GM18505 (cell line): ENCODE data around the gene PRR3.
A peak's percentile ranks its signal among the peaks of the same experiment; 100 is the strongest.
"Not testable (repeated sequence)": the region's sequence is repeated elsewhere in the genome, so short reads cannot be mapped to it uniquely, and the experiment has no call there.

Experiments used
- ATAC-seq: cut with Tn5 transposase; IDR thresholded peaks from one replicate; pipeline ENCODE4 v1.9.1; 2021; ENCODE audit not compliant: unreplicated experiment
- POLR2A ChIP-seq: IDR thresholded peaks from 4 replicates; pipeline ENCODE4 v1.6.1; 2011; ENCODE audit warnings: borderline replicate concordance; ENCODE audit not compliant: insufficient read depth, insufficient read length; ENCODE audit errors: extremely low read depth

The PRR3 gene

DNA sequence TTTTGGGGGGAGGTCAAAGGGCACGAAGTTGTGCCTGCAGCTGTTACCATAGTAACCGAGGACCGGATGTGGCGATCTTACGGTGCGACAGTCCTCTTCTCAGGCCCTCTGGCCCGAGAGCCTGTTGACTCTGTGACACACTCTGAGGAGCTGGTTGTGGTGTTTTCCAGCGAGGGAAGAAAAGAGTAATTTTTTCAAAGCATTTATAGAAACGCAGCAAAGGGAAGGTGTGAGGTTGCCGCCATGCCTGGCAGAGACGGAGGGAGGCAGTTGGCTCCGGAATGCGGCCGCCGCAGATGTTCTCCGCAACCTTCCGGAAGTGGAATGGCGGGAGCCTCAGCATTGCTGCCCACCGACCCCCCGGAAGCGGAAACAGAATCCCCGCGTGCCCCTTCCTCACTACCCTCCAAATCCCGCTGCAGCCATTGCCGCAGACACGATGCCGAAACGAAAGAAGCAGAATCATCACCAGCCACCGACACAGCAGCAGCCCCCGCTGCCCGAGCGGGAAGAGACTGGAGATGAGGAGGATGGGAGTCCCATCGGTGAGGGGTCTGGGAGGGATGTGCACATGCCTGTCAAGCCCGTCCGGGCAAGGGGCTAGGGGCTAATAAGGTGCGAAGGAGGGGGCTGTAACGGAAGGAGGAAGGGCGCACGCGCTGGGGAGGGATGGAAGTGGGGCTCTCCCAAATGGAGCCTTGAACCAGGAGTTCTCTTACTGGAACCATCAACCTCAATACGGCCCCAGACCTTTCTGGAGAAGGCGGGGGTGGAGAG lies at the start of gene PRR3:
PRR3 (plus strand) TSS at position 390 of the 777 bp plus-strand sequence; CDS start at position 440, 50 bp downstream.
- peak; percentile 55 for TF ChIP-seq POLR2A
- peak; percentile 56 for ATAC-seq

DNA sequence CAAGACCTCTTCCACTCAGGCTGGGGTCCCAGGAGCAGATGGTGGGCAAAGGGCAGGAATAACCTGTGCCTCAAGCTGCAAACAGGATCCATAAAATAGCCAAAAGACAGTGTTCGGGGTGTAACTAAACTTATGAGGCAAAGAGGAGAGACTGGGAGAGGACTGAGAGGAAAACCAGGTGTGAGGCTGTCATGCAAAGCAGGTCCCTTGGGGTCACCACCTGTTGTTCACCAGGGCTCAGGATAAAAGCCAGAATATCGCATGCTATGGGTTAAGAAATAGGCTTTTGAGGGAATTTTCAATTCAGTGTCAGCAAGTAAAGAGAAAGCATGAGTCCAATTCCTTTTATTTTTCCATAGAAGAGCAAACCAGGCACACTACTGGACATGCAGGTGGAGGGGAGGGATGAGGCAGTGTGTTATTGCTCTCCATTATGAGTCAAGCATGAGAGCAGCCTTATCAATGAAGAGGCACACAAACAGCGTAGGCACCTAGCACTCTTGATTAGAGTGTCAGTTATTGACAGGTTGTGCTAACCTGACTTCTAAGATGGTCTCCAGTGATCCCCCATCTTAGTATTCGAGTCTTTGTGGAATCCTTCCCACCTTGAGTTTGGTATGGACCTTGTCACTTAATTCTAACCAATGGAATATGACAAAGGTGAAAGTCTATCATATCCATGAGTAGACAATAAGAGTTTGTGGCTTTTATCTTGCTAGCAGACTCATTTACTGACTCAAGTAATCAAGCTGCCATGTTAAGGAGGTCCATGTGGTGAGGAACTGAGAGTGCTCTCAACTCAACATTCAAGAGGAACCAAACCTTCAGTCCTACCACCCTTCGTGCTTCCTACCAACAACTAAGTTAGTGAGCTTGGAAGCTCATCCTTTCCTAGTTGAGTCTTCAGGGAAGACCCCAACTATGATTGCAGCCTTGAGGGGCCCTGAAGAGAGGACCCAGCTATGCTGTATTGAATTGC lies 49.0 kb upstream of the PRR3 start:
- no peak for ATAC-seq
- peak; percentile 27 for TF ChIP-seq POLR2A

- peak; percentile 56 for TF ChIP-seq POLR2A
- no peak for ATAC-seq
Observed at GRCh38 chr6:30508890-30509736, 48.0 kb upstream of the PRR3 start.

- TF ChIP-seq POLR2A: no peak
- ATAC-seq: no peak
Observed at GRCh38 chr6:30510419-30511168, 46.5 kb upstream of the PRR3 start.

DNA sequence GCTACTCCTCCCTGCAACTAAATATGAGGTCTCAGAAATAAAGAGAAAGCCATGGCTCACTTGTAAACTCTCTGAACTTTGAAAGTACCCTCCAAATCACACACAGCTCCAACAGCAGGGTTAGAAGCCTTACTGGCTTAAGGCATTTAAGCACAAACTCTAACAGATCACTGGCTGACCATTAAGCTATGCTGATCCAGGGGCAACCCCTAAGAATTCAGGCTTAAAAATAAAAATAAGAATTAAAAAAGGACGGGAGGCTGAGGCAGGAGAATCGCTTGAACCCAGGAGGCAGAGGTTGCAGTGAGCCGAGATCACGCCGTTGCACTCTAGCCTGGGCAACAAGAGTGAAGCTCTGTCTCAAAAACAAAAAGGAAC lies 45.9 kb upstream of the PRR3 start:
- no peak for TF ChIP-seq POLR2A

GRCh38 chr6:30513451-30513850 lies 43.6 kb upstream of the PRR3 start:
- TF ChIP-seq POLR2A: no peak
- ATAC-seq: no peak

More for the DNA sequence above, 45.9 kb upstream of the PRR3 start:
- ATAC-seq: no peak

- ATAC-seq: no peak
- no peak for TF ChIP-seq POLR2A
Observed at GRCh38 chr6:30515106-30515505, 42.0 kb upstream of the PRR3 start.

GRCh38 chr6:30515944-30516753 lies 40.9 kb upstream of the PRR3 start:
- peak; percentile 63 for ATAC-seq
- TF ChIP-seq POLR2A: peak; percentile 62

DNA sequence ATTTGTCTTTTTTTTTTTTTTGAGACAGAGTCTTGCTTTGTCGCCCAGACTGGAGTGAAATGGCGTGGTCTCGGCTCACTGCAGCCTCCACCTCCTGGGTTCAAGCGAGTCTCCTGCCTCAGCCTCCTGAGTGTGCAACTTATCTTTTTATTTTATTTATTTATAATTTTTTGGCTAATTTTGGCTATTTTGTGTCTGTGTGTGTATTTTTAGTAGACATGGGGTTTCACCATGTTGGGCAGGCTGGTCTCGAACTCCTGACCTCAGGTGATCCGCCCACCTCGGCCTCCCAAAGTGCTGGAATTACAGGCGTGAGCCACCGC lies 40.4 kb upstream of the PRR3 start:
- not testable (repeated sequence) for ATAC-seq

GRCh38 chr6:30517767-30518504 lies 39.2 kb upstream of the PRR3 start:
- ATAC-seq: not testable (repeated sequence)

DNA sequence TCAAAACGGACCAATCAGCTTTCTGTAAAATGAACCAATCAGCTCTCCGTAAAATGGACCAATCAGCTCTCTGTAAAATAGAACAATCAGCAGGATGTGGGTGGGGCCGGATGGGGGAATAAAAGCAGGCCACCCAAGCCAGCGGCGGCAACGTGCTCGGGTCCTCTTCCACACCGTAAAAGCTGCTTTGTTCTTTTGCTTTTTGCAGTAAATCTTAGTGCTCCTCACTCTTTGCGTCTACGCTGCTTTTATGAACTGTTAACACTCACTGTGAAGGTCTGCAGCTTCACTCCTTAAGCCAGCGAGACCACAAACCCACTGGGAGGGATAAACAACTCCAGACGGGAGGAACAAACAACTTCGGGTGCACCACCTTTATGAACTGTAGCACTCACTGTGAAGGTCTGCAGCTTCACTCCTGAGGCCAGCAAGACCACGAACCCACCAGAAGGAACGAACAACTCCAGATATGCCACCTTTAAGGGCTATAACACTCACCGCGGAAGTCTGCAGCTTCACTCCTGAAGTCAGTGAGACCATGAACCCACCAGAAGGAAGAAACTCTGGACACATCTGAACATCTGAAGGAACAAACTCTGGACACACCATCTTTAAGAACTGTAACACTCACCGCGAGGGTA lies 38.5 kb upstream of the PRR3 start:
- ATAC-seq: not testable (repeated sequence)
